ENCODE measurements around the gene RRAS2. TPM values are rescaled to one million over a fixed set of nuclear protein-coding genes. Genes with fewer than 3 reads are reported as not detected.

The RRAS2 gene
- total RNA-seq, 3 donors from 2014 or later (not counting 1 experiment from before 2014, with no cell fraction given) = 62.1 to 86.7 (median 69.6) TPM

- H3K27me3 Mint-ChIP-seq (ENCODE audit: low read depth in 2 of 2) = no peaks in the 10 kb centered on the region
- no peak for TF ChIP-seq CTCF (IDR thresholded peaks at IDR 0.05)
- Histone ChIP-seq H3K4me1 (ENCODE audit: control insufficient read depth, insufficient read depth, low read length) (peaks cover 41% of the 10 kb centered on the region), H3K36me3 (ENCODE audit: control insufficient read depth, insufficient read depth, low read length) (no peaks in the 10 kb centered on the region), H3K4me3 (ENCODE audit: low read length) (no peak overlapping the region), H3K9me3 (ENCODE audit: control insufficient read depth, insufficient read depth, low read length) (no peaks in the 10 kb centered on the region), H3K27ac (ENCODE audit: low read length) (no peak overlapping the region), H3K27me3 (ENCODE audit: control insufficient read depth, insufficient read depth, low read length) (no peaks in the 10 kb centered on the region)
- ATAC-seq (no peak), DNase-seq (no peak)
- 81% methylated on average over 2 of the region's 2 CpGs for WGBS (ENCODE audit: insufficient coverage)
- H3K27ac Mint-ChIP-seq = peak overlapping the region; percentile 35 to 64
- H3K36me3 Mint-ChIP-seq = no peaks in the 10 kb centered on the region
- no peaks in the 10 kb centered on the region for H3K9me3 Mint-ChIP-seq
- H3K4me1 Mint-ChIP-seq = peaks cover 43% of the 10 kb centered on the region in 2 donors
- intact Hi-C loops (cut with micrococcal nuclease) = no loop called here
- H3K4me3 Mint-ChIP-seq = peak overlapping the region; percentile 37
Measured at GRCh38 chr11:14329702-14330101, 29.3 kb downstream of the RRAS2 start.

GRCh38 chr11:14327116-14327515, 31.9 kb downstream of the RRAS2 start:
- no peaks in the 10 kb centered on the region for H3K9me3 Mint-ChIP-seq
- H3K4me1 Mint-ChIP-seq = peaks cover 60 to 63% of the 10 kb centered on the region in 2 donors
- Histone ChIP-seq H3K36me3 (ENCODE audit: control insufficient read depth, insufficient read depth, low read length) (no peaks in the 10 kb centered on the region), H3K4me1 (ENCODE audit: control insufficient read depth, insufficient read depth, low read length) (peaks cover 43% of the 10 kb centered on the region), H3K9me3 (ENCODE audit: control insufficient read depth, insufficient read depth, low read length) (no peaks in the 10 kb centered on the region), H3K27me3 (ENCODE audit: control insufficient read depth, insufficient read depth, low read length) (no peaks in the 10 kb centered on the region), H3K4me3 (ENCODE audit: low read length) (peak overlapping the region; percentile 25), H3K27ac (ENCODE audit: low read length) (peak overlapping the region; percentile 56)
- peak overlapping the region; percentile 86 to 93 for H3K27ac Mint-ChIP-seq
- no peak for DNase-seq
- intact Hi-C loops (cut with micrococcal nuclease) = loop anchor here (2.0 kb wide), 1 partner anchor 32 kb away; the partner anchor contains the start of gene RRAS2
- no peaks in the 10 kb centered on the region for H3K27me3 Mint-ChIP-seq (ENCODE audit: low read depth in 2 of 2)
- peak in 2 of 3 donors; percentile 29 to 53 for ATAC-seq
- H3K4me3 Mint-ChIP-seq = peak overlapping the region; percentile 91
- H3K36me3 Mint-ChIP-seq = no peaks in the 10 kb centered on the region
- TF ChIP-seq CTCF (IDR thresholded peaks at IDR 0.05) = no peak

- Mint-ChIP-seq H3K27me3 (ENCODE audit: low read depth in 2 of 2) (no peaks in the 10 kb centered on the region), H3K4me1 (peaks cover 83 to 86% of the 10 kb centered on the region in 2 donors), H3K4me3 (peak overlapping the region; percentile 62), H3K27ac (peak overlapping the region; percentile 86 to 93), H3K36me3 (no peaks in the 10 kb centered on the region), H3K9me3 (no peaks in the 10 kb centered on the region)
- Histone ChIP-seq H3K9me3 (ENCODE audit: control insufficient read depth, insufficient read depth, low read length) (no peaks in the 10 kb centered on the region), H3K27ac (ENCODE audit: low read length) (peak overlapping the region; percentile 60), H3K36me3 (ENCODE audit: control insufficient read depth, insufficient read depth, low read length) (no peaks in the 10 kb centered on the region), H3K4me1 (ENCODE audit: control insufficient read depth, insufficient read depth, low read length) (peaks cover 48% of the 10 kb centered on the region), H3K4me3 (ENCODE audit: low read length) (no peak overlapping the region), H3K27me3 (ENCODE audit: control insufficient read depth, insufficient read depth, low read length) (no peaks in the 10 kb centered on the region)
- TF ChIP-seq CTCF (IDR thresholded peaks at IDR 0.05) = no peak
- intact Hi-C loops (cut with micrococcal nuclease) = no loop called here
- 65% methylated on average over 4 of the region's 6 CpGs for WGBS (ENCODE audit: insufficient coverage)
- no peak for ATAC-seq
- no peak for DNase-seq
Measured at GRCh38 chr11:14323118-14323676, 35.8 kb downstream of the RRAS2 start.

GRCh38 chr11:14322510-14322909, 36.5 kb downstream of the RRAS2 start:
- TF ChIP-seq CTCF (IDR thresholded peaks at IDR 0.05) = no peak
- Histone ChIP-seq H3K4me1 (ENCODE audit: control insufficient read depth, insufficient read depth, low read length) (peaks cover 50% of the 10 kb centered on the region), H3K27ac (ENCODE audit: low read length) (peak overlapping the region; percentile 49), H3K4me3 (ENCODE audit: low read length) (no peak overlapping the region), H3K36me3 (ENCODE audit: control insufficient read depth, insufficient read depth, low read length) (no peaks in the 10 kb centered on the region), H3K9me3 (ENCODE audit: control insufficient read depth, insufficient read depth, low read length) (no peaks in the 10 kb centered on the region), H3K27me3 (ENCODE audit: control insufficient read depth, insufficient read depth, low read length) (no peaks in the 10 kb centered on the region)
- Mint-ChIP-seq H3K4me3 (peak overlapping the region; percentile 62), H3K27ac (peak overlapping the region; percentile 86 to 93), H3K27me3 (ENCODE audit: low read depth in 2 of 2) (no peaks in the 10 kb centered on the region), H3K4me1 (peaks cover 83 to 86% of the 10 kb centered on the region in 2 donors), H3K36me3 (no peaks in the 10 kb centered on the region), H3K9me3 (no peaks in the 10 kb centered on the region)
- ATAC-seq (no peak), DNase-seq (no peak)
- no CpG with 5 or more reads among the region's 2 CpGs for WGBS (ENCODE audit: insufficient coverage)
- intact Hi-C loops (cut with micrococcal nuclease) = no loop called here
